ENCODE results near the gene KCNJ11. TPM values are rescaled to one million over a fixed set of nuclear protein-coding genes. Genes with fewer than 3 reads are reported as not detected.

The KCNJ11 gene
- total and polyA plus RNA-seq, 10 of the 15 experiments (the other 5 are each of a cell fraction or from before 2014, with no cell fraction given): 0.06 to 0.56 (median 0.21) TPM; not detected in 6

- TF ChIP-seq SKIL (IDR thresholded peaks at IDR 0.05; ENCODE audit: low read depth, poor library complexity, severe bottlenecking) (no peak), BRCA1 (IDR thresholded peaks at IDR 0.05; ENCODE audit: low read depth, low read length) (no peak), MEF2A (IDR thresholded peaks at IDR 0.05; ENCODE audit: insufficient read depth, low read depth, low read length) (no peak), ATF3 (IDR thresholded peaks at IDR 0.05; ENCODE audit: borderline replicate concordance, extremely low read depth, low read depth, low read length) (no peak), NR2F1 (conservative IDR thresholded peaks at IDR 0.05) (no peak), ZBED1 (IDR thresholded peaks at IDR 0.05; ENCODE audit: borderline replicate concordance) (no peak), MTA2 (IDR thresholded peaks at IDR 0.05; ENCODE audit: low read depth) (no peak), RAD51 (IDR thresholded peaks at IDR 0.05) (no peak), ZBTB4 (CRISPR knock-in tag; IDR thresholded peaks at IDR 0.05) (no peak), REST (IDR thresholded peaks at IDR 0.05; ENCODE audit: low read depth, low read length) (no peak), ETV6 (conservative IDR thresholded peaks at IDR 0.05 in 1 of 2, IDR thresholded peaks at IDR 0.05 in 1 of 2; ENCODE audit: borderline replicate concordance in 1 of 2, low read depth in 1 of 2) (no peak)
Measured at GRCh38 chr11:17412488-17413180, 24.2 kb upstream of the KCNJ11 start (continued).
